CD4-positive, alpha-beta T cell treated with Interleukin-1 beta for 1 hour (primary cell): Measurements from ENCODE around the gene HTRA1.

ENCODE experiments used
- DNase-seq, 2 donors: peaks; one replicate each; pipeline ENCODE4 v3.0.0-alpha.2; 2020 to 2022

HTRA1 gene

DNA sequence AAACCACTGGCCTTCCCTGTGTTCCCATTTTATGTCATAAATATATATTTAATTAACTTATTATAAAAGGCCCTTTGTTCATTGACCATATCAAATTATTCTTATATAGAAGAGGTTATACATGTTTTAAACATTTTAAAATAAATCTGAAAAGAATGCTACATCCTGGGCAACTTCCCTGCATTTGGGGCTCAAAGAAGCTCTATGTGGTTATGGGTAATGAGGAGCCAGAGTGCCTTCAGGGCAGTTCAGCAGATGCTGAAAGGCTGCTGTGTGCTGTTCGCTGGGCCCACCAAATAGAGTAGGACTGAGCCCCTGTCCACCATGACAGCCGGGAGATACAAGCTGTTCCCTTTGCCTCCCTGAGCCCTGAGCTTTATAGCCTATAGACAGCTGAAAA lies 35.9 kb downstream of the HTRA1 start:
- no peak for DNase-seq

DNA sequence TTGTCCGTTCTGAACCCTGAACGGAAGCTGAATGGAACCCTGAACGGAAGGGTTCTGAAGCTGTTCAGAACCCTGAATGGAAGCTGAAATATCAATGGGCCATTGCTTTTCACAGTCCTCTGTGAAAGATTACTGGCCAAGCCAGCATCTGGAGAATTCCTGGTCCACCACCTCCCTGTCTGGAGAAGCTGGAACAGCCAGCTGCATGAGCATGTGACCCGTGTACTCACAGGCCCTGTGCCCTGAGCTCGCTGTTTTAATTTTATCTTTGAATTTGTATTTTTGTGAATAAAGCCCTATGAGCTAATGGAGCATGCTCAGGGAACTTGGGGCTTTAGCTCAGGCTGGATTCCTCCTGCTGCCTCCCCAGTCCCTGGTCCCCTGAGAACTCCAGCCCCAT lies 37.2 kb downstream of the HTRA1 start:
- DNase-seq: no peak

DNA sequence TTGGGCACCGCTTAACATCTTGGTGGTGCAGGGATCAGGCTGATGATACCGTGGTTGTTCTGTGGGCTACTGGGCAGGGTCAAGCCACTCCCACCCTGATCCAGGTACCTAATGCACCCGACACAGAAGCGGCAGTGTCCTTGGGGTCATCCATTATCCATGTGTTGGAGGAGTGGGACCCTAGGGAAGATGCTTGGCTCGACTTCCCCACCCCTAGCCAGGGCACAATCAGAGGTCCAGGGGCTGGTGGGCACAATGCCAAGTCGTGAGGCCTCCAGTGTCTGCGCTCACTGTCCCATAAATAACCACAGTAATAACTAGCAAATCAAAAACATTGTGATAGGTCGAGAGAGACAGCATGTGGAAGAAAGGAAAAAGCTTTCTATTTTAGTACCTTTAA lies 37.7 kb downstream of the HTRA1 start:
- no peak for DNase-seq

DNA sequence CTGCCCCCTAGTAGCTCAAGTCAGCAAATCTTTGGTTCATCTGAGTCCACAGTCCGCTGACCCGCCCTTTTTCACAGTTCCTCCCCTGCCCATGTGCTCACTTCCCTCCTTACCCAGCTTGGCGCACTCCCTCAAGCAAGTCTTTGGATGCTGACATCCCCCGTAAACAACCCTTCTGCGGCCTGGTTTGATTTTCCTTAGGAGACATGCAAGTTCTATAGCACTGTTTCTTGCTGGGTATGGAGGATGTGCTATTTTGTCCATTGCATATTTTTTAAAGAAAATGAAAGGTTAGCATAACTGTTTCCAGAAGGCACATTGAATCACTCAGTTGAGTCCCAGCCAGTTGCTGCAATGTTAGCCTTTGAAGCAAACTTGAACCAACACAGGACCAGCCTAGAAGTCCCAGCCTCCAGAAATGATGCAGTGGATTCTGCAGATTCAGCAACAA lies 38.2 kb downstream of the HTRA1 start:
- no peak for DNase-seq

DNA sequence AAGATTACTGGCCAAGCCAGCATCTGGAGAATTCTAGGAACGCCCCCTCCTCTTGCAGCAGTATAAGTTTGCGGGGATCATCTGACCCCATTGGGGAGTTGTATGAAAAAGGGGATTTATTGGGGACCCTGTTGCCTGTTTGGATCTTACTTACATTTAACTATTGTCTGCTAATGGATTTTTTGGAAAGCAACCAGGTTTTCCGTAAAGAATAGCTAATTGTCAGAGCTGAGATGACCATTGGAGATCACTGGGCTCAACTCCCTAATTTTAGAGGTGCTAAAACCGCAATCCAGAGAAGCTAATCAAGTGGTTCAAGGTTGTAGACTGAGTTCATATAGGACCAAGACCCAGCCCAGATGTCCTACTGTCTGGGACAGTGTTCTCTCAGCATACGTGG lies 38.8 kb downstream of the HTRA1 start:
- no peak for DNase-seq

DNA sequence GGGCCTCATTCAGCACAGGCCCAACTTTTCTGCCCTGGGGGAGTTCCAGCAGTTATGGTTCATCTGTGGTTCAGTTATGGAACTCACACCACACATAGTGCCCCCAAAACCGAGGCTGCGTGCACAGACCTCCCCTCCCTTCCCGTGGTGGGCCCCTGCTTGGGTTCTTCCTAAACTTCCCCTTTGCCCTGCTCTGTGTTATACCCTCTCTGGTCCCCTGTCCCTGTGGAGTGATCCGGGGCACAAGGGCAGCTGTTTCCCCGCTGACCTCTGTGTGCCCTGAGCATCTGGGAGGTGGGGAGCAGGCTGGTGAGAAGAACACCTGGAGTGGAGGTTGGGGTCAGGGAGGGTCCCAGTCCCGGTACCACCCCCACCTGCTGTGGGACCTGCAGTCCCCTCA lies 39.4 kb downstream of the HTRA1 start:
- DNase-seq: no peak

DNA sequence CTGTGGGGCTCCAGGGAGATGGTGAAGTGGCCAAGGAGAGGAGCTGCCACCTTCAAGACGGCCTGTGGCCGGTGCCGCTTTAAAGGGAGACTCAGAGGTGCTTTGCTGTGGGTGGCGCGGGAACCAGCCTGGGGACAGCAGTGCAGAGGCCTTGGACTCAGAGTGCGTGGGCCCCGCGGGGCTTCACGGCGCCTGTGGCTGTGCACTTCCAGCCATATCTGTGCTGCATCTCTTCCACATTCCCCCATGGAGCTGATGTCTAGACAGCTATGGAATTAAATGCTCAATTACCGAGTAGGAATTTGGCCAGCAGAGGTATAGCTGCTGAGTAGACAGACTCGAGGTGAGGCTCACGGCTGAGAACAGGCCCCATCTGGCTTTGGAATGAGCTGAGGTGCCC lies 41.7 kb downstream of the HTRA1 start:
- no peak for DNase-seq

DNA sequence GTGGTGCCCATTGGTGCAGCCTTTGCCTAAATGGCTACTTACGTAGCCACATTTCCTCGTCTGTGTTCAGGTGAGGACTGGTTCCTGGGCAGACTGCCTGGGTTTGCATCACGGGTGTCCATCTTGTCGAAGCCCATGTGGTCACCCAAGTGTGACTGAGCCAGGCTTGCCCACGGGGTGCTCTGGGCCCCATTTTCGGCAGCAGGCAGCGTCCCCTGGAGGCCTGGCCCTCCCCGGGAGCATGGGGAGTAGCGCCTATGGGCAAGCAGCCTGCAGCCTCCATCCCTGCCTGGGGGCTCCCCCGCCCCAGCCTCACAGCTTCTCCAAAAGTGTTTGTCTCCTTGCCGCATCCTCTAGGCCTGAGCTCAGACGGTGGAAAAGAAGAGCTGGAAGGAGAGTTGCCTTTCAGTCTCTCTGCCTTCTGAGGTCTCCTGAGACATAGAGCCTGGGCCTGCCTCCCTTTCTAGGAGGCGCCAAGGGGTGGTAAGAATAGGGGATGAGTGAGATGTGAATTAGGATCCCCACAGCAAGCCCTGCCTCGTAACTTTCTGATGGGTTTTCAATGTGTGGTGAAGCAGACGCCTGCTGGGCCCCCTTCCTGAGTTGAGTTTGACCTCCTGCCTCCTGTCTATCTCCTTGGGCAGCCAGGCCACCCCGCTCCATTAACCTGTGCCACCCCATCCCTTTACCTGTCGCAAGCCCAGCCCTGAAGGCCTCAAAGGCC lies 42.7 kb downstream of the HTRA1 start:
- DNase-seq: no peak

DNA sequence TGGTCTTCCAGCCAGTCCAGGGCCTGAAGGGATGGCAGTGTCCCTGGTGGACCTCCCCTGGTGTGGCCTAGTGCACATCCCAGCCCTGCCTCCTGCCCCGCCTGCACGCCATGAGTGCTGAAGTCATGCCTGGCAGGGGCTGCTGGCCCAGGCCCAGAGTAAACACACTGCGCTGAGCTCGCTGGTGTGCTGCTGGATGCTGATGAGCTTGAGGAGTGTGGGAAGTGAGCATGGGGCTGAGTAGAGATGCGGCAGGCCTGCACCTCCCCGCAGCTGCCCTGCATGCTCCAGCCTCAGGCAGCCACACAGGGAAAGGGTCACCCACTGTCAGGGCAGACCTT lies 43.2 kb downstream of the HTRA1 start:
- no peak for DNase-seq

DNA sequence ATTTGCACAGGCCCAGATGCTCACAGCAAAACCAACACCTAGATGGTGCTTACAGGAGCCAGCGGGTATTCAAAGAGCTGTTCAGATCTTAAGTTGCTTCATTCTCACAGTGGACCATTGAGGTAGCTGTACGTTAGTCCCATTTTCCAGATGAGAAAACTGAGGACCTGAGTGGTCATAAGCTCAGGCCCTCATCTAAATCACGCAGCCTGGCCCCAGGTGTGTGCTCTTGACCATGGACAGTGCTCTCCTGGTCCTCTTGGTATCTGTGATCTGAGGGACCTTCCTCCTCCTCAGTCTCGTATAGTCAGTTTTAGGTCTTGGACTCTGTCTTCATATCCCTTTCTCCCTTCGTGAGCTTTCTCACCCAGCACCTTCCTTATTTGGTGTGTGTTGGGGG lies 43.7 kb downstream of the HTRA1 start:
- no peak for DNase-seq

DNA sequence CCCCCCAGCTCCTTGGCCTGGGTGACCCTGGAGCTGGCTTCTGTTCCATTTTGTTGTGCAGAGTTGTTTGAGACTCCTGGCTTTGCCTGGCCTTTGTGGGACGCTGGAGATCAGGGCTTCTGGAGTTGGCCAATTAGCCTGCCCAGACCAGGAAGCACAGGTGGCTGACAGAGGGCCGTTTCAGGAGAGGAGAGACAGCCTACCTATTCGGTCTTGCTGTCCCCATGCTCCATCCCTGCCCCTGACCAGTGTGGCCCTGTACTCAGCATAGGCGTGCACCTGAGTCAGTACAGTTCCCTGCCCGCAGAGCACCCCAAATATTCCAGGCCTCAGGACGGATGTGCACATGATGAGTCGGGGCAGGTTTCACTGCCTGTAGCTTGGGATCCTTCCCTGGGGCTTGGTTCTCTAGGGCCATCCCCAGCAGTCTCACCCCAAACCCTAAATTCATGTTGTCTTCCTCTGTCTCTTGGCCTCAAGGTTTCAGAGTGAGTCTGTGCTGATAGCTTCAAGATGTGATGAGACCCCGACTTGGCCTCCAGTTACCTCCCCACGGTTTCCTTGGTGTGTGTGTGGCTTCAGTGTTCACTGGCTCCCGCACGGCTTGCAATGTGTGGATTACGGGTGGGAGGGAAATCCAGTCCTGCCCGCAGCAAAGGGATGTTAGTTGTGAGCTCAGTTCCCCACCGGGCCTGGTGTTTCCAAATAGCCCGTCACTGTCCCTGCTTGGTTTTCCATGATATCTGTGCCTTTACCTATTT lies 44.7 kb downstream of the HTRA1 start:
- DNase-seq: no peak

DNA sequence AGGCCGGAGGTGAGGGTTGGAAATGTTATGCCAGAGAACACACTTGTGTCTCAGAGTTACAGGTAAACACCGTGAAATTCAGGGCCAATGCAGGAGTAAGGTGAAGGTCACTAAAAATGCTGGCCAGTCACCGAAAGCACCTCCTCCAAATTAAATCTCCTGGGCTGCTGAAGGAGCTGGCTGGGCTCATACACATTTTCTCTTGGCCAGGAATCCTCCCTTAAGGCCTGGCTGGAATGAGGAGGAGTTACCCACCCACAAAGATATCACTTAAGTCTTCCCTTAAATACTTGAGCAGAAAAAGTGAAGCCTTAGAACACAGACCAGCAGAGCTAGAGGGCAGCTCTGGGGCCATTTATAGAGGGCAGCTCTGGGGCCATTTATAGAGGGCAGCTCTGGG lies 46.3 kb downstream of the HTRA1 start:
- no peak for DNase-seq

DNA sequence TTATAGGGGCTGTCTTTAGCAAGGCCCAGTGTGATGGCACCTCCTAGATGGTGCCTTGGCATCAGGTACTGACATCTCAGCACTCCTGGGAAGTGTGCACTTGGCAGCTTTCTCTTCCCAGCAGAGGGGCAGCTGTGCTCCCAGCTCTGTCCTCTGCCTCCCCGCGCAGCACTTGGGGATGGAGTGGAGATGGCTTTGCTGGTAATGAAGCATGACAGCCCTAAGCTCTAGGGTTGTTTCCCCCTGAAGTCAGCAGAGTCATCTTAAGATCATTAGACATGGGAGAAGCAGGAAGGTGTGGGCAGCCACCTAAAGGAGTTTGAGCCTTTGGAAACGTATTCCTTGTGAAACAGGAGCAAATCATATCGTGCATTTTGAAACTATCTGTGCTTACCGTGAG lies 46.7 kb downstream of the HTRA1 start:
- DNase-seq: no peak

DNA sequence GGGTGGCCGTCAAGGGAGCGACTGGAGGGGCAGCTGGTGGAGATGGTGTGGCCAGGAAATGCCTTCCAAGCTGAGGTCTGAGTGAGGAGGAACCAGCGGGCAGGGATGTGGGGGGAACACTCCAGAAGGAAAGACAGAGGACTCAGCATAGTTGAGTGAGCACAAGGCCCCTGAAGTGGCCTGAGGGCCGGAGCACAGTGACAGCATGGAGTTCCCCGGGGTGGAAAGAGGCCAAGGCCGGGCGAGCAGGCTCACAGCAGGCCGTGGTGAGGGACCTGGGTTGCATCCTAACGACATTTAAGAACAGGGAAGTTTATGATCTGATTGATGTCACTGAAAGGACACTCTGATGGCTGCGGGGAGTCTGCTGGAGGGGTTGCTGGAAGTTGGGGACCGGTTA lies 48.0 kb downstream of the HTRA1 start:
- DNase-seq: no peak

DNA sequence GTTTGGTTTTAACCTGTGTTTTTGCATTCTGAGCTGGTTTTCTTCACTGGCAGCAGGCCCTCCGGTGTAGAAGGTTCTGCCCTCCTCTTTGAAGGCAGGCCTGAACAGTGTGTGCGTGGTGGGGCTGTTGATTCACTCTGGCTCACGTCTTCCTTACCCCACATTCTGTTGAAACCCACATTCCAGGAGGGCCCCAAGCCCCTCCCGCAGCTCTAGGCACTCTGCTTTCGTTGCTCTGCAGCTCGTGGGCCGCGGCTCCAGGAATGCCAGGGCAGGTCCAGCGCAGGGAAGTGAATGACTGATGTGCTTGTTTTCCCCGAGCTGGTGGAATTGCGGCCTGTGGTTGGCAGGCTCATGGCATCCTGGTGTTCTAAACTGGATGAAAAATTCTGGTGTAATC lies 49.0 kb downstream of the HTRA1 start:
- DNase-seq: no peak

DNA sequence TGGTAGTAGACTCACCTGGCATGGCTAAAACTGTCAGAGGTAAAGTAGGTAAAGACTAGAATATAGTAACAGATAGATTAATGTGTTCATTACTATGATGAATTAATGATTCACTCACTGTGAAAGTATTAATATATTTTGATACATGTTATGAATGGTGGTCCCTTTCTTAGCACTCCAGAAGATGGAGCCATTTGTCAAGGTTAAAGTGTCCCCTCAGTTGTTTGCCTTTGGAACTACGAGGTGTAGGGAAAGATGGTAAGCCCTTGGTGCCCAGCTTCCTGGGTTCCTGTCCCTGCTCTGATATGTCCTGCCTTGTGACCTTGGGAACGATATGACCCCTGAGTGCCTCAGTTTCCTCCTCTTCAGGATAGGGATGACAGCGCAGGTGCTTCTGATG lies 49.4 kb downstream of the HTRA1 start:
- DNase-seq: no peak

DNA sequence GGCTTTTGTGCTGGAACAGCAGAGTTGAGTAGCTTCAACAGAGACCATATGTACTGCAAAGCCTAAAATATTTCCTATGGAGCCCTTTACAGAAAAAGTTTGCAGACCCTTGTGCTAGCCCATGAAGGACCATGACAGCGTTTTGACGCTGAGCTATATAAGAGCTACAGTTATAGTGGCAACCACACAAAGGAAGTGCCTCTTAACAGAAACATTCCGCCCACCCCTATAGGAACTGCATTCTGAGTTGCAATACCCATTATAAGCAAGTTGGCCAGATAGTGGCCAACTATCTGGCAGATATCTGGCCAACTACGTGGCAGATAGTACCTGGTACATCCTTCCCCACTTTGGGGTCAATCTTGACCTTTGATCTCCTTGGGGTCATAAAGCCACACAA lies 51.7 kb downstream of the HTRA1 start:
- no peak for DNase-seq

DNA sequence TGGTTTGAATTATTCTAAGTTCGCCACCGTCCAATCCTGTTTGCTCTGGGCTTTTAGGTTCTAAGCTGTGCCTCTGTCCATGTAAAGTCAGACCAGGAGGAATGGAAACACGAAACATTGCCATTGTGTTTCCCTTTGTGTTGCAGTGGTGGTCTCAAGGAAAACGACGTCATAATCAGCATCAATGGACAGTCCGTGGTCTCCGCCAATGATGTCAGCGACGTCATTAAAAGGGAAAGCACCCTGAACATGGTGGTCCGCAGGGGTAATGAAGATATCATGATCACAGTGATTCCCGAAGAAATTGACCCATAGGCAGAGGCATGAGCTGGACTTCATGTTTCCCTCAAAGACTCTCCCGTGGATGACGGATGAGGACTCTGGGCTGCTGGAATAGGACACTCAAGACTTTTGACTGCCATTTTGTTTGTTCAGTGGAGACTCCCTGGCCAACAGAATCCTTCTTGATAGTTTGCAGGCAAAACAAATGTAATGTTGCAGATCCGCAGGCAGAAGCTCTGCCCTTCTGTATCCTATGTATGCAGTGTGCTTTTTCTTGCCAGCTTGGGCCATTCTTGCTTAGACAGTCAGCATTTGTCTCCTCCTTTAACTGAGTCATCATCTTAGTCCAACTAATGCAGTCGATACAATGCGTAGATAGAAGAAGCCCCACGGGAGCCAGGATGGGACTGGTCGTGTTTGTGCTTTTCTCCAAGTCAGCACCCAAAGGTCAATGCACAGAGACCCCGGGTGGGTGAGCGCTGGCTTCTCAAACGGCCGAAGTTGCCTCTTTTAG lies 52.9 kb downstream of the HTRA1 start:
- DNase-seq: no peak

DNA sequence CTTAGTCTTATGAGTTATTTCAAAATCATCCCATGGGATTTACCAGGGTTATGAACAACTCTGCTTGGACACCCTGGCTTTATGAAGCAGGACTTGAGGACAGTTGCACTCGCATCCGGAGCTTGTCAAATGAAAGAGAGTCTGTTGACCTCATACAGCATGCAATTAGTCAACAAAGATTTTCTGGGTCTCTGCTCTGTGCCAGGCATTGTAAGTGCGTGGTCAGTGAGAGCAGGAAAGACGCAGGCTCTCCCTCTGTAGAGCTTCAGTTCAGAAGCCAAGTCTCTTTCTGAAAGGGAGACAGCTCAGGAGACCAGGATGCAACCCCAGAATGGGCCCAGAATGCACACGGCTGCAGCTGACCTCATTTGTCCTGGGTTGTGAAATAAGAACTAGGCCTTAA lies 53.7 kb downstream of the HTRA1 start:
- no peak for DNase-seq

DNA sequence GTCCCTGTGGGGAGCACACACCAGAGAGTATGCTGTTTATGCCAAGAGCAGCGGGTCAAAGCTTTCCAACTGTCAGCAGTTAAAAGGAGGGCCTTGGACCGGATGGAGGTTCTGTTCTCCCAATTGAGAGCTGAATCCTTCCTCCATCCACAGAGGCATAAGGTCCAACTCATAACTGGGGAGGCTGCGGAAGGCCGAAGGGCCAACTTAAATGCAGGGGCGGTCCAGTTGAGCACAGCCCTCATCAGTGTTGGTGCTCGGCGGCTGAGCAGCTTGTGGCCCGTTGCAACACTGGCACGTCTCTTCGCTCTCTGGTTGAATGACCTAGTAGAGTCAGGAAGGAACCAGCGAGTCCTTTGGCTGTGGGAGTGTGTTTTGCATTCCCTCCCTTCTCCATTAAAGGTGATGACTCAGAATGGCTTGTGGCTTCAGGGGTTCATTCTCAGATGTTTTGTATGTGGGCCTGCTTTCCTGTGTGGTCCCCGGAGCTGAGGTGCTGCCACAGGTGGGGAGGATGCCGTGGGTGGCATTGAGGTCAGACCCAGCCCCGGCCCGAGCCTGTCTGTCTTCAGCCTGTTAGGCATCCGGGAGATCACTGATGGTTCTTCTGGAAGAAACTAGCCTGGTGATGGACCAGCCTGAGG lies 54.4 kb downstream of the HTRA1 start:
- peak; percentile 45 to 63 for DNase-seq

DNA sequence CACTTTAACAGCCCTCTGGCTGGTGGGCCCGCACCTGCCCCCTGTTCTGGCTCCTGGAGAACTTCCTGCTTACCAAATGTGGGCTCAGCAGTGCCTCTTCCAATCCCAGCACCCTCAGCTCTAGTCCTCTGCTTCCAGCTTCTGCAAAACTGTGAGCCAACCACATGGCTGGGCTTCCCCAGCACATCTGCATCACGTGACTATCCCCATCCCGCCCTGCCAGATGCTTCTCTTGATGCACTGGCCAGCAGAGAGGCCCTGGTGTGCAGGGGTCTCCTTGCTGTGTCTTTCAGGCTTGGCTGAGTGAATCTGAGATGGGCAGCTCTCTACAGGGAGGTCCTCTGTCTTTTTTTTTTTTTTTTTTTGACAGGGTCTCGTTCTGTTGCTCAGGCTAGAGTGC lies 55.4 kb downstream of the HTRA1 start:
- no peak for DNase-seq

DNA sequence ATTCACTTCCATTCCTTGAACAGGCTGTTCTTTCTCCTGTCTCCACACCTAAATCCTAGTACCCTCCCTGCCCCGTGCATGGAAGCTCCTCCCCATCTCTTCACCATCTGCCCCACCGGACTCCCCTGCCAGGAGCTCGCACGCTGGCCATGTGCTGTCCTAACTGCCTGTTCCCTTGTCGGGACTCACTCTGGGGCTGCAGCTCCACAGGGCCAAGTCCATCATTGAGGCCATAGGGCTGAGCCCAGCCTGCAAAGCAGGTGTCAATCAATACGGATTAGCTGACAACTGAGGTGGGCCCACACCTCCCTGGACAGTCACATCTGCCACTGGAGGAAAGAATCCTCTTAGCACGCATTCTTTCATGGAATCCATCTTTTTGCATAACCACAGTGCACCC lies 57.8 kb downstream of the HTRA1 start:
- no peak for DNase-seq

DNA sequence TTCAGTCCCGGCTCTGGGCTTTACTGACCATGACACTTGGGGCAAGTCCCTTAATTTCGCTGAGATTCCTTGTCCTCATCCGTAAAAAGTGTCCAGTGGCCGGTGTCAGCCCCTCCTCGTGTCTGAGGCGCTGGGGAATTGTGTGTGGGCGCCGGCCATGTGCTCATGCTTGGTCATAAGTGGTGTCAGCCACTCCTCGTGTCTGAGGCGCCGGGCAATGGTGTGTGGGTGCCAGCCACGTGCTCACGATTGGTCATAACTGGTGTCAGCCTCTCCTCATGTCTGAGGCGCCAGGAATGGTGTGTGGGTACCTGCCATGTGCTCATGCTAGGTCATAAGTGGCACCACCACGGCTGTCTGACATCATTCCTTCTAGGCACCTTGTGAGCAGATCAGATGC lies 58.5 kb downstream of the HTRA1 start:
- DNase-seq: no peak

DNA sequence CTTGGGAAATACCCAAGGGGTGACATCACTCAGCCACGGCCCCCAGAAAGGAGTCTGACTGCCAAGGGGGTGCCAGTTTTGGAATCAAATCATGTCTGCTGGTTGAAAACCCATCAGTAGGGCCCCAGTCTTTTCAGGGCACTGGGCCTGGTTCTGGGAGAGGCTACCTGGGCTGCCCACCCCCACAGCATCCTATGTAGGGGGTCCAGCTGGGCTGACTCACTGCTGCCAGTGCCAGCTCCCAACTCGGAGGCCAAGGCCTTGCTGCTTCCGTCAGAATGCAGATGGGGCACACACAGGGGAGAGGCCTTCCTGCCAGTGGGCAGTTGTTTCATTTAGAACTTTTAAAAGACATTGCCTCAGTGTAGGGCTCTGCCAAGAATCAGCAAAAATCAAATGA lies 59.7 kb downstream of the HTRA1 start:
- DNase-seq: no peak
